ENCODE measurements around the gene ALDH1L1. TPM values are rescaled to one million over a fixed set of nuclear protein-coding genes. Genes with fewer than 3 reads are reported as not detected.

ALDH1L1 gene
- total RNA-seq, 2 experiments from 2014 or later: 0.05 to 0.18 TPM

DNA sequence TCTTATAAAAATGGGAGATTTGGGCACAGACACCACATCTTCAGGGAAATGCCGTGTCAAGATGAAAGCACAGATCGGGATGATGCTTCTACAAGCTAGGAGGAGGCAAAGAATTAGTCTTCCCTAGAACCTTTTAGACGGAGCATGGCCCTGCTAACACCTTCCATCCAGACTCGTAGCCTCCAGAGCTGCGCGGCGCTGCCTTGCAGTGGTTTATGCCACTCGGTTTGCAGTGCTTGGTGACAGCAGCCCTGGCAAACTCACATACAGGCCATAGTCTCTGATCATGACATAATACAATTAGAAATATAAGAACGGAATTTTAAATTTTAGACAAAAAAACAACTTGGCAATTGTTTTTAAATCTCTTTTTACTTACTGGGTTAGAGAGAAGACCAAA, 59.3 kb downstream of the ALDH1L1 start:
- H3K9me3 Mint-ChIP-seq (ENCODE audit: low read depth): no peaks in the 10 kb centered on the region

DNA sequence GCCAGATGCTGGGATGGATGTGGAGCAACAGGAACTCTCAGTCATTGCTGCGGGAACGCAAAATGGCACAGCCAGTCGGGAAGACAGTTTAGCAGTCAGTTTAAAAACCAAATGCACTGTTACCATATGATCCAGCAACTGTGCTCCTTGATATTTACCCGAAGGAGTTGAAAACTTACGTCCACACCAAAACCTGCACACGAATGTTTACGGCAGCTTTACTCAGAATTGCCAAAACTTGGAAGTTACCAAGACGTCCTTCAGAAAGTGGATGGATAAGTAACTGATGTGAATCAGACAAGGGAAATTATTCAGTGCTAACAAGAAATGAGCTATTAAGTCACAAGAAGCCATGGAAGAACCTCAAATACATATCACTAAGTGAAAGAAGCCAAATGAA, 60.4 kb downstream of the ALDH1L1 start:
- ChIA-PET CTCF (no interaction called here), POLR2A (no interaction called here)
- Mint-ChIP-seq H3K27ac (no peak overlapping the region), H3K36me3 (ENCODE audit: low read depth) (no peaks in the 10 kb centered on the region), H3K4me1 (no peaks in the 10 kb centered on the region), H3K4me3 (no peak overlapping the region), H3K9me3 (ENCODE audit: low read depth) (no peaks in the 10 kb centered on the region), H3K27me3 (no peaks in the 10 kb centered on the region)
- intact Hi-C loops (cut with DNase I, micrococcal nuclease): no loop called here
- no peak for ATAC-seq
- DNase-seq: no peak

More for the DNA sequence above, 59.3 kb downstream of the ALDH1L1 start:
- no peak for DNase-seq
- POLR2A ChIA-PET: no interaction called here
- CTCF ChIA-PET: interaction anchor here (0.6 kb wide), 2 partner anchors 36 to 1406 kb away, joined by 3 to 4 read pairs; no protein-coding TSS in a partner anchor
- Mint-ChIP-seq H3K4me3 (no peak overlapping the region), H3K27me3 (peaks cover 2% of the 10 kb centered on the region), H3K36me3 (ENCODE audit: low read depth) (no peaks in the 10 kb centered on the region), H3K27ac (no peak overlapping the region), H3K4me1 (no peaks in the 10 kb centered on the region)
- no peak for ATAC-seq
- intact Hi-C loops (cut with DNase I, micrococcal nuclease): no loop called here

GRCh38 chr3:126119008-126119675, 61.2 kb downstream of the ALDH1L1 start:
- ATAC-seq (no peak), DNase-seq (no peak)
- no peaks in the 10 kb centered on the region for H3K27me3 Mint-ChIP-seq
- H3K27ac Mint-ChIP-seq: no peak overlapping the region
- H3K36me3 Mint-ChIP-seq (ENCODE audit: low read depth): no peaks in the 10 kb centered on the region
- intact Hi-C loops (cut with DNase I, micrococcal nuclease): no loop called here
- CTCF ChIA-PET: no interaction called here
- H3K4me3 Mint-ChIP-seq: no peak overlapping the region
- no peaks in the 10 kb centered on the region for H3K4me1 Mint-ChIP-seq
- no peaks in the 10 kb centered on the region for H3K9me3 Mint-ChIP-seq (ENCODE audit: low read depth)
- POLR2A ChIA-PET: no interaction called here

DNA sequence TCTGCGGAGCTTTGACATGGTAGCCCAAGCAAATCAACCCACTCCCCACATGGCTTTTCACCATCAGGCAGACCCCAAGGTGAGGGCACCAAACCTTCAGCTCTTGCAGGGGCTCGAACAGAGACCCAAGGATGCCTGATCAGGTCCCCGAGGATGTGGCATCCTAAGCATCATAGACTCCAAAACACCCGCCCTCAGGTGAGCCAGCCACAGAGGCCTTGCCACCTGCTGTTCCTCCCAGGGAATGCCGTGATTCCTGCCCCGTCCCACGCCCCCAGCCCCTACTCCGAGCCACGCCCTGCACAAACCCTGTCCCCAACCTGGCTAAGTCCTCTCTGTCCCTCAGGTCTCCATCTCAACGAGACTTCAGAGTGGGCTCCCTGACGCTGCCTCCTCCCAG, 61.8 kb downstream of the ALDH1L1 start:
- Mint-ChIP-seq H3K27me3 (no peaks in the 10 kb centered on the region), H3K4me3 (no peak overlapping the region), H3K4me1 (no peaks in the 10 kb centered on the region), H3K9me3 (ENCODE audit: low read depth) (no peaks in the 10 kb centered on the region), H3K27ac (no peak overlapping the region), H3K36me3 (ENCODE audit: low read depth) (no peaks in the 10 kb centered on the region)
- CTCF ChIA-PET: no interaction called here
- intact Hi-C loops (cut with DNase I, micrococcal nuclease): no loop called here
- POLR2A ChIA-PET: no interaction called here
- DNase-seq: no peak
- no peak for ATAC-seq

GRCh38 chr3:126117786-126118185, 62.6 kb downstream of the ALDH1L1 start:
- Mint-ChIP-seq H3K4me3 (no peak overlapping the region), H3K27ac (no peak overlapping the region), H3K4me1 (no peaks in the 10 kb centered on the region), H3K27me3 (no peaks in the 10 kb centered on the region), H3K36me3 (ENCODE audit: low read depth) (no peaks in the 10 kb centered on the region), H3K9me3 (ENCODE audit: low read depth) (no peaks in the 10 kb centered on the region)
- ChIA-PET CTCF (no interaction called here), POLR2A (no interaction called here)
- no peak for DNase-seq
- ATAC-seq: no peak
- intact Hi-C loops (cut with DNase I, micrococcal nuclease): no loop called here

DNA sequence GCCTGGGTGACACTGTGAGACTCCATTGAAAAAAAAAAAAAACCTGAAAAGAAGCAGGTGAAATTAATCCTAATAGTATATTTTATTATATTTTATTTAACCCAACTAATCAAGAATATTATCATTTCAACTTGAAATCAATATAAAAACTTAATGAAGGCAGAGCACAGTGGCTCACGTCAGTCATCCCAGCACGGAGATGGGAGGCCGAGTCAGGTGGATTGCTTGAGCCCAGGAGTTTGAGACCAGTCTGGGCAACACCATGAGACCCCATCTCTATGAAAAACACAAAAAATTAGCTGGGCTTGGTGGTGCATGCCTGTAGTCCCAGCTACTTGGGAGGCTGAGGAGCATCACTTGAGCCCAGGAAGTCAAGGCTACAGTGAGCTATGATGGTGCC, 63.2 kb downstream of the ALDH1L1 start:
- Mint-ChIP-seq H3K4me1 (no peaks in the 10 kb centered on the region), H3K27ac (no peak overlapping the region), H3K27me3 (no peaks in the 10 kb centered on the region), H3K4me3 (no peak overlapping the region), H3K36me3 (ENCODE audit: low read depth) (no peaks in the 10 kb centered on the region), H3K9me3 (ENCODE audit: low read depth) (no peaks in the 10 kb centered on the region)
- DNase-seq: no peak
- no peak for ATAC-seq
- POLR2A ChIA-PET: no interaction called here
- intact Hi-C loops (cut with DNase I, micrococcal nuclease): no loop called here
- CTCF ChIA-PET: interaction anchor here (0.7 to 1.2 kb wide), 2 partner anchors 15 to 1430 kb away, joined by 3 to 5 read pairs; no protein-coding TSS in a partner anchor

DNA sequence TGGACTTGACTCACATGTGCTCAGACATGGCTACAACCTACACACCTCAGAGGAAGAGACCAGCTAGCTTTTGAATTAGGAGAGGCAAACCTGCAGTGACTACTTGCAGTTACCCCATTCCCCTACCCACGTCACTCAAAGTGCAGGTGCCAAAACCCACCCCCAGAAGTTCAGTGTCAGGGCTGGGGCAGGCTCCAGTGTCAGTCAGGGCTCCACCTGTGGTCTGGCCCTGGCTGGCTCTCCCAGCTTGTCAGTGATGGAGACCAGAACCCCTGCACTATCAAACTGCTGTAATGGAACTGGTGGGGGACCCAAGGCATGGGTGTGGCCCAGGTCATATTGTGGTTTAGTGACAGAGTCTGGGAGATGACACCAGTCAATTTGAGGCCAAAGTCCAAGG, 63.9 kb downstream of the ALDH1L1 start:
- Mint-ChIP-seq H3K36me3 (ENCODE audit: low read depth) (no peaks in the 10 kb centered on the region), H3K4me1 (no peaks in the 10 kb centered on the region), H3K27me3 (no peaks in the 10 kb centered on the region), H3K4me3 (no peak overlapping the region), H3K27ac (no peak overlapping the region), H3K9me3 (ENCODE audit: low read depth) (no peaks in the 10 kb centered on the region)
- CTCF ChIA-PET: interaction anchor here (0.7 to 1.2 kb wide), 3 partner anchors 16 to 1431 kb away, joined by 3 to 5 read pairs (median 3); no protein-coding TSS in a partner anchor
- DNase-seq: no peak
- no peak for ATAC-seq
- intact Hi-C loops (cut with DNase I, micrococcal nuclease): no loop called here
- POLR2A ChIA-PET: no interaction called here

DNA sequence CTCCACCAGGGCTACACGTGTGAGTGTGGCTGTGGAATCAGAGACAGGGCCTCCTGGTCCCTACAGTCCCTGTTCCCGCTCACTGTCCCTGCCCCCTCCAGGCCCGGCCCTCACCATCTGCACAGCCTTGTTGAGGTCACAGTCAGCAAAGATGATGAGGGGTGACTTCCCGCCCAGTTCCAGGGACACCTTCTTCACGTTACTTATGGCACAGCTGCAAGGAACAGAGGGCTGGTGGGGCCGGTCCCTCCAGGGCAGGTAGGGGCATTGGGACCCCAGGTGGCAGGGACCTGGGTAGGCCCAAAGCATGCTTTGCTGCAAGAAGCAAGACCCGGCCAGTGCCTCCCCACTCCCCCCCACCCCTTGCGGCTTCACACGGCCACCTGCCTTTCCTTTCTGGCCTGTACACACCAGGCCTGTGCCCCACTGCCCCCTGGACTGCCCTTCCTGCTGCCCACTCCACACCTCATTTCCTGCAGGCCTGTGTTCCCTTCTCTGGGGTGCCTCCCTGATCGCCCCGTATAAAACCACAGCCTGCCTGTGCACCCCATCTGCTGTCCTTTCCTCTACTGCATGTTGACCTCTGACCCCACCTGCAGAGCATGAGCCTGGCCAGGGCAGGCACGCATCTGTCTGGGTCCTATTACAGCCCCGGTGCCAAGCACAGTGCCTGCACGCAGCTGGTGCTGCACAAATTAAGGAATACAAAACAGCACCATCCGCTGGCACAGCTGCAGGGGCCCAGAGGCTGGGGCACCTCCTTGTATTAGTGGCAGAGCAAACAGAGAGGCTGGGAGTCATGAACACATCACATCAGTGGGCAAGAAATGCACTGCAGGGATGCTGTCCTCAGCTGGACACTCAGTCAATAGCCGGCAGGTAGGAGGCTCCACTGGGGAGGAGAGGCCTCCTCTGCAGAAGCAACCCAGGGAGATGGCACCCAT, 65.7 kb downstream of the ALDH1L1 start:
- no peak for DNase-seq
- ChIA-PET CTCF (interaction anchor here (0.6 to 0.7 kb wide), 2 partner anchors 17 to 48 kb away, joined by 3 read pairs; no protein-coding TSS in a partner anchor), POLR2A (no interaction called here)
- Mint-ChIP-seq H3K4me1 (no peaks in the 10 kb centered on the region), H3K27ac (no peak overlapping the region), H3K36me3 (ENCODE audit: low read depth) (no peaks in the 10 kb centered on the region), H3K27me3 (no peaks in the 10 kb centered on the region), H3K9me3 (ENCODE audit: low read depth) (no peaks in the 10 kb centered on the region), H3K4me3 (no peak overlapping the region)
- no peak for ATAC-seq
- intact Hi-C loops (cut with DNase I, micrococcal nuclease): no loop called here

GRCh38 chr3:126113733-126114442, 66.5 kb downstream of the ALDH1L1 start:
- H3K9me3 Mint-ChIP-seq (ENCODE audit: low read depth): no peaks in the 10 kb centered on the region
- H3K27ac Mint-ChIP-seq: no peak overlapping the region
- H3K36me3 Mint-ChIP-seq (ENCODE audit: low read depth): no peaks in the 10 kb centered on the region
- ChIA-PET CTCF (interaction anchor here (0.7 kb wide), 1 partner anchor 18 kb away, joined by 3 read pairs; no protein-coding TSS in a partner anchor), POLR2A (no interaction called here)
- no peaks in the 10 kb centered on the region for H3K4me1 Mint-ChIP-seq
- H3K27me3 Mint-ChIP-seq: no peaks in the 10 kb centered on the region
- DNase-seq: peak; percentile 27
- intact Hi-C loops (cut with DNase I, micrococcal nuclease): no loop called here
- H3K4me3 Mint-ChIP-seq: no peak overlapping the region
- ATAC-seq: peak; percentile 55

DNA sequence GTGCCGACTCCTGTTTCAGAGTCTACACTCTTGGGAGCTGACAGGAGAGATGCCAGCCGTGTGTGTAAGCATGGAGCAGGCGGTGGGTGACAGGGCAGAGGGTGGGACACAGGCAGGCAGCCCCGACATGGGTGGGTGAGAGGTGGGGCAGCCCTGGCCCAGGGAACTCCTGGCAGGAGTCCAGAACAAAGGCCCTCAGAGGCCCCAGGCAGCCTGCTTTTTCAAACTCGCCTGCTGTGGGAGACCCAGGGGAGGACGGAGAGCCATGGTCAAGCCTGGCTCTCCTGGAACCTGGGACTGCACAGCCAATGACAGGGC, 67.2 kb downstream of the ALDH1L1 start:
- intact Hi-C loops (cut with DNase I, micrococcal nuclease): no loop called here
- no peak overlapping the region for H3K4me3 Mint-ChIP-seq
- no peaks in the 10 kb centered on the region for H3K36me3 Mint-ChIP-seq (ENCODE audit: low read depth)
- no peak for DNase-seq
- CTCF ChIA-PET: no interaction called here
- H3K9me3 Mint-ChIP-seq (ENCODE audit: low read depth): no peaks in the 10 kb centered on the region
- H3K4me1 Mint-ChIP-seq: no peaks in the 10 kb centered on the region
- POLR2A ChIA-PET: interaction anchor here (0.5 kb wide), 1 partner anchor 1177 kb away, joined by 3 read pairs; no protein-coding TSS in a partner anchor
- no peak for ATAC-seq
- no peak overlapping the region for H3K27ac Mint-ChIP-seq
- no peaks in the 10 kb centered on the region for H3K27me3 Mint-ChIP-seq

- Mint-ChIP-seq H3K36me3 (ENCODE audit: low read depth) (no peaks in the 10 kb centered on the region), H3K27ac (no peak overlapping the region), H3K4me1 (no peaks in the 10 kb centered on the region), H3K27me3 (no peaks in the 10 kb centered on the region), H3K9me3 (ENCODE audit: low read depth) (no peaks in the 10 kb centered on the region), H3K4me3 (no peak overlapping the region)
- intact Hi-C loops (cut with DNase I, micrococcal nuclease): no loop called here
- ChIA-PET CTCF (no interaction called here), POLR2A (interaction anchor here (0.5 kb wide), 1 partner anchor 1176 kb away, joined by 3 read pairs; no protein-coding TSS in a partner anchor)
- ATAC-seq (no peak), DNase-seq (no peak)
These were observed 67.7 kb downstream of the ALDH1L1 start for GRCh38 chr3:126112531-126113237.
